ENCODE data around the gene SLC22A5. TPM values are rescaled to one million over a fixed set of nuclear protein-coding genes. Genes with fewer than 3 reads are reported as not detected.

SLC22A5 gene
- total RNA-seq, 4 donors from 2014 or later: 34.6 to 129 (median 67.8) TPM

- intact Hi-C loops (cut with DNase I; ENCODE audit: low total_unique reads): no loop called here
- TF ChIP-seq POLR2A (IDR thresholded peaks at IDR 0.05): no peak
- no peak for DNase-seq
- Histone ChIP-seq H3K27me3 (no peaks in the 10 kb centered on the region), H3K4me3 (no peak overlapping the region), H3K4me1 (peaks cover 10 to 18% (median 13%) of the 10 kb centered on the region in 4 donors), H3K27ac (no peak overlapping the region), H3K36me3 (no peaks in the 10 kb centered on the region), H3K9me3 (no peaks in the 10 kb centered on the region)
- WGBS, 2 donors (ENCODE audit: low coverage in 1 of 2): 96% methylated on average over 1 of the region's 1 CpG; no CpG with 5 or more reads in 1 of the 2 donors
- in situ Hi-C loops (cut with MboI; ENCODE audit: low pct_ligation_motif_present in 1 of 4, low pct_unique_long_range_greater_than_20kb in 1 of 4, low sequenced_read_pairs in 3 of 4): loop anchor here (10.0 to 25.0 kb wide), 5 partner anchors 123 to 456 kb away; partner anchors contain the start of genes SOWAHA (in 2 of the 4), SEPTIN8 (in 1 of the 4) and SHROOM1 (in 1 of the 4)
These were observed 12.1 kb downstream of the SLC22A5 start for GRCh38 chr5:132381614-132382013.

GRCh38 chr5:132383261-132383660, 13.8 kb downstream of the SLC22A5 start:
- in situ Hi-C loops (cut with MboI; ENCODE audit: low pct_ligation_motif_present in 1 of 4, low pct_unique_long_range_greater_than_20kb in 1 of 4, low sequenced_read_pairs in 3 of 4): loop anchor here (10.0 to 25.0 kb wide), 5 partner anchors 122 to 454 kb away; partner anchors contain the start of genes SOWAHA (in 2 of the 4), SEPTIN8 (in 1 of the 4) and SHROOM1 (in 1 of the 4)

GRCh38 chr5:132383984-132384383, 14.5 kb downstream of the SLC22A5 start:
- 87% methylated on average over 5 of the region's 5 CpGs; no CpG with 5 or more reads in 1 of the 2 donors for WGBS, 2 donors (ENCODE audit: low coverage in 1 of 2)
- no peak for DNase-seq
- intact Hi-C loops (cut with DNase I; ENCODE audit: low total_unique reads): no loop called here
- Histone ChIP-seq H3K27ac (no peak overlapping the region), H3K4me3 (no peak overlapping the region), H3K4me1 (peaks cover 29 to 41% (median 34%) of the 10 kb centered on the region in 4 donors), H3K27me3 (no peaks in the 10 kb centered on the region), H3K36me3 (no peaks in the 10 kb centered on the region), H3K9me3 (no peaks in the 10 kb centered on the region)
- in situ Hi-C loops (cut with MboI; ENCODE audit: low pct_ligation_motif_present in 1 of 4, low pct_unique_long_range_greater_than_20kb in 1 of 4, low sequenced_read_pairs in 3 of 4): loop anchor here (10.0 to 25.0 kb wide), 5 partner anchors 121 to 453 kb away; partner anchors contain the start of genes SOWAHA (in 2 of the 4), SEPTIN8 (in 1 of the 4) and SHROOM1 (in 1 of the 4)
- TF ChIP-seq POLR2AphosphoS5 (IDR thresholded peaks at IDR 0.05) (no peak), CTCF (IDR thresholded peaks at IDR 0.05) (no peak), POLR2A (IDR thresholded peaks at IDR 0.05) (no peak), EP300 (IDR thresholded peaks at IDR 0.05; ENCODE audit: low read depth) (no peak)

More at GRCh38 chr5:132383261-132383660, 13.8 kb downstream of the SLC22A5 start:
- 100% methylated on average over 1 of the region's 1 CpG for WGBS, 2 donors (ENCODE audit: low coverage in 1 of 2)
- DNase-seq: no peak
- no peaks in the 10 kb centered on the region for H3K27me3 ChIP-seq
- TF ChIP-seq POLR2A (IDR thresholded peaks at IDR 0.05) (no peak), EP300 (IDR thresholded peaks at IDR 0.05; ENCODE audit: low read depth) (no peak), POLR2AphosphoS5 (IDR thresholded peaks at IDR 0.05) (no peak), CTCF (IDR thresholded peaks at IDR 0.05) (no peak)
- H3K4me1 ChIP-seq: peaks cover 24 to 34% (median 28%) of the 10 kb centered on the region in 4 donors
- no peak overlapping the region for H3K27ac ChIP-seq
- H3K9me3 ChIP-seq: no peaks in the 10 kb centered on the region
- intact Hi-C loops (cut with DNase I; ENCODE audit: low total_unique reads): no loop called here
- H3K4me3 ChIP-seq: no peak overlapping the region
- no peaks in the 10 kb centered on the region for H3K36me3 ChIP-seq

- Histone ChIP-seq H3K9me3 (no peaks in the 10 kb centered on the region), H3K4me3 (no peak overlapping the region), H3K36me3 (no peaks in the 10 kb centered on the region), H3K27ac (no peak overlapping the region), H3K27me3 (no peaks in the 10 kb centered on the region), H3K4me1 (peaks cover 29 to 47% (median 39%) of the 10 kb centered on the region in 4 donors)
- 90% methylated on average over 4 of the region's 4 CpGs; no CpG with 5 or more reads in 1 of the 2 donors for WGBS, 2 donors (ENCODE audit: low coverage in 1 of 2)
- in situ Hi-C loops (cut with MboI; ENCODE audit: low pct_ligation_motif_present in 1 of 4, low pct_unique_long_range_greater_than_20kb in 1 of 4, low sequenced_read_pairs in 3 of 4) (loop anchor here (10.0 to 25.0 kb wide), 5 partner anchors 120 to 453 kb away; partner anchors contain the start of genes SOWAHA (in 2 of the 4), SEPTIN8 (in 1 of the 4) and SHROOM1 (in 1 of the 4)), intact Hi-C loops (cut with DNase I; ENCODE audit: low total_unique reads) (no loop called here)
- TF ChIP-seq EP300 (IDR thresholded peaks at IDR 0.05; ENCODE audit: low read depth) (no peak), POLR2AphosphoS5 (IDR thresholded peaks at IDR 0.05) (no peak), POLR2A (IDR thresholded peaks at IDR 0.05) (no peak), CTCF (IDR thresholded peaks at IDR 0.05) (no peak)
- no peak for DNase-seq
These were observed 15.1 kb downstream of the SLC22A5 start for GRCh38 chr5:132384506-132385050.
